T-helper 17 cell (primary cell): ENCODE measurements around the gene RPL10A. TPM values are rescaled to one million over a fixed set of nuclear protein-coding genes. Genes with fewer than 3 reads are reported as not detected.
"Not testable (repeated sequence)": the region's sequence is repeated elsewhere in the genome, so short reads cannot be mapped to it uniquely, and the experiment has no call there.

Experiments
- ATAC-seq: fragments of 150-1000 bp; cut with Tn5 transposase; 2 replicates; pipeline ENCODE4 v1.10.0; 2021; ENCODE audit warnings: mild to moderate bottlenecking, moderate library complexity
- DNase-seq, 3 donors: peaks; one replicate each; pipeline versions ENCODE4 v3.0.0 to v3.0.0-alpha.2; 2020 to 2021
- H3K9me3 ChIP-seq: one replicate; pipeline ENCODE4 v1.7.0; 2013; ENCODE audit warnings: low read length, mild to moderate bottlenecking; ENCODE audit not compliant: control insufficient read depth, poor library complexity, severe bottlenecking
- H3K27ac Mint-ChIP-seq: one replicate; pipeline ENCODE4 v1.8.0; 2022; ENCODE audit warnings: mild to moderate bottlenecking, moderate library complexity, mixed read lengths
- H3K27me3 Mint-ChIP-seq: one replicate; pipeline ENCODE4 v1.8.0; 2022; ENCODE audit warnings: mixed read lengths
- H3K36me3 Mint-ChIP-seq: one replicate; pipeline ENCODE4 v1.8.0; 2022; ENCODE audit warnings: low read depth, mixed read lengths
- H3K4me1 Mint-ChIP-seq: one replicate; pipeline ENCODE4 v1.8.0; 2022; ENCODE audit warnings: mild to moderate bottlenecking, mixed read lengths
- H3K4me3 Mint-ChIP-seq: one replicate; pipeline ENCODE4 v1.8.0; 2022; ENCODE audit warnings: mild to moderate bottlenecking, moderate library complexity, mixed read lengths
- total RNA-seq, 4 donors: library from RNA in 2 of 4; stranded (reverse) in 2 of 4; gene quantifications; one replicate each; pipeline ENCODE4 v1.2.3 and lab custom pipeline; 2022 to 2026

RPL10A gene
- 1,000 to 10,000 TPM; 2,096 to 2,128 TPM for total RNA-seq
- total RNA-seq (lab: John Stamatoyannopoulos, UW): 855 to 1,116 reads per million in 2 donors

DNA sequence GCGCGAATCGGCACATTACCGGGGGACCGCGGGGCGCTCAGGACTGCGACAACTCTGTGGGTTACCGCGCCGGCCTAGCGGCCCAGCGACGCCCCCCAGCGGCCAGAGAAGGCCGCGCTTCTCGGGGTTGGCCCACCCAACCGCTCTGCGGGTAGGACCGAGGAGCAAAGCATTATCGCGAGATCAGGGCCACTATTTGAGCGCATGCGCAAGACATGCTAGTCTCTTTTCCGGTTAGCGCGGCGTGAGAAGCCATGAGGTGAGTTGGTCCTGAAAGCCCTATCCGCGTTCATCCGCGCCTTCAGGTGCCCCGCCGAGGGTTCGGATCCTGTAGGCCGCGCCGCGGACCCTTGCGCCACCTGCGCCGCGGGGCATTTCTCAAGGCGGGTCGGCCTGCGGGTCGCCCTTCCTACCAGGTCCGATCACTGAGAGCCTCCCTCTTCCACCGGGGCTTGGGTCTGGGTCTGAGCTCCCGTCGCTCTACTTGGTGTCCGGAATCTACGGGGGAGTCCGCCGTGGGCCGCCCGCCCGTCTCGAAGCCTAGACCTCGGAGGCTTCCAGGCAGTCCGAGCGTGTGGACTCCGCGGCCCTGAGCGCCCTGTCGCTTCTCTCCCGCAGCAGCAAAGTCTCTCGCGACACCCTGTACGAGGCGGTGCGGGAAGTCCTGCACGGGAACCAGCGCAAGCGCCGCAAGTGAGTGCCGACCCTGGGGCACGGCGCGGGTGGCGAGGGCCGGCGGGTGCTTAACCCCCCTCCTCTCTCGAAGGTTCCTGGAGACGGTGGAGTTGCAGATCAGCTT, at the start of gene RPL10A:
RPL10A (plus strand) TSS at position 221 of the 799 bp plus-strand sequence; CDS start at position 255, 34 bp downstream.
- ATAC-seq (peak; percentile 90), DNase-seq (peak; percentile 91 to 92 (median 91))
- Mint-ChIP-seq H3K36me3 (peaks cover 8% of the 10 kb centered on the region), H3K4me1 (peaks cover 40% of the 10 kb centered on the region), H3K4me3 (peak within 1 kb of the TSS; percentile 98), H3K27ac (peak within 1 kb of the TSS; percentile 94), H3K27me3 (no peaks in the 10 kb centered on the region)
- H3K9me3 ChIP-seq: no peaks in the 10 kb centered on the region

DNA sequence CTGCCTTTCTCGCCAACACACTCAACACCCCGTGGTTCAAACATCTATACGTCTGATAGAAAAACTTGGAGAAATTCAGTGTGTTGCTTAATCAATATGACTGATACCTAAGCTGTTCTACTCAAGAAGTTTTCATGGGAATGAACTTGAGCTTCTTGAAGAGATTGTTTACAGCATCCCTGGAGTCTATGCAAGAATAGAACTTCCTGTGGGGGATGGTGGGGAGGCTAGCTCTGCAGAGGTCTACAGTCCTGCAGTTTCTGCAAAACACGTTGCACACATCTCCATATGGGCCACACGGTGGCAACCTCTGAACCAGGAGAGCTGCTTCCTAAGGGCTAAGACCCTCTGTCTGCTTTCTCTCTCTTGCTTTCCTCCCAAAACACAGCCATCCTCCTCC, 48.8 kb upstream of the RPL10A start:
- Mint-ChIP-seq H3K27ac (no peak overlapping the region), H3K27me3 (no peaks in the 10 kb centered on the region), H3K36me3 (peaks cover 4% of the 10 kb centered on the region), H3K4me1 (peaks cover 22% of the 10 kb centered on the region), H3K4me3 (no peak overlapping the region)
- no peak for ATAC-seq
- no peak for DNase-seq
- H3K9me3 ChIP-seq: no peaks in the 10 kb centered on the region

DNA sequence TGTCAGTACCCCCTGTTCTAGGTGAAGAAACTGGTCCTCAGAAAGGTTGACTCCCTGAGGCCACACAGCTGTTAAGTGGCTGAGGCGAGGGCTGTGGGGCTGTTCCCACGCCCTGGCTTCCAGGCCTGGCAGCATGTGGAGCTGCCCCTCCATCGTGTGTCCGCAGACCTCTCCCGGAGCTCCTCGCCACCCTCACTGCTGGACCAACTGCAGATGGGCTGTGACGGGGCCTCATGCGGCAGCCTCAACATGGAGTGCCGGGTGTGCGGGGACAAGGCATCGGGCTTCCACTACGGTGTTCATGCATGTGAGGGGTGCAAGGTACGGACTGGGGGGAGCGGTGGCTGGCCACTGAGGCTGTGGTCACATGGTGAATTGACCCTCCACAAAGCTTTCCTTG, 48.2 kb upstream of the RPL10A start:
- peak overlapping the region; percentile 75 for H3K27ac Mint-ChIP-seq
- ATAC-seq (no peak), DNase-seq (no peak)
- no peaks in the 10 kb centered on the region for H3K9me3 ChIP-seq
- H3K4me3 Mint-ChIP-seq: no peak overlapping the region
- H3K27me3 Mint-ChIP-seq: no peaks in the 10 kb centered on the region
- peaks cover 4% of the 10 kb centered on the region for H3K36me3 Mint-ChIP-seq
- H3K4me1 Mint-ChIP-seq: peaks cover 19% of the 10 kb centered on the region

DNA sequence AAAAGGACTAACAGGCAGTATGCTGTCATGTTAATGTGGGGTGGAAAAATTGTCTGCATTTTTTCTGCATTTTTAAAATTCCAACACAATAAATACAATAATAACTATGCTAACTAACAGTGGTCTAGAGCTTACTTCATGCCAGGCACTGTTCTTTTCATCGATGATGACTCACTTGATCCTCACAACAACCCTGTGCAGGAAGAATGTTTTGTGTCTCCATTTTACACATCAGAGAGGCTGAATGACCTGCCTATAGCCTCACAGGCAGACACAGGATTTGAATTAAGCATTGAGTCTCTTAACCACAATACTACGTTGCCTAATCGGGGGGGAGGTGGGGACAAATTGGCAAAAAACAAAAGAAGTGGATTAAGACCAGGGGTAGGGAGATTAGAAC, 42.9 kb upstream of the RPL10A start:
- Mint-ChIP-seq H3K27ac (no peak overlapping the region), H3K36me3 (peaks cover 7% of the 10 kb centered on the region), H3K4me1 (peaks cover 3% of the 10 kb centered on the region), H3K27me3 (no peaks in the 10 kb centered on the region), H3K4me3 (no peak overlapping the region)
- DNase-seq (no peak), ATAC-seq (no peak)
- H3K9me3 ChIP-seq: no peaks in the 10 kb centered on the region

DNA sequence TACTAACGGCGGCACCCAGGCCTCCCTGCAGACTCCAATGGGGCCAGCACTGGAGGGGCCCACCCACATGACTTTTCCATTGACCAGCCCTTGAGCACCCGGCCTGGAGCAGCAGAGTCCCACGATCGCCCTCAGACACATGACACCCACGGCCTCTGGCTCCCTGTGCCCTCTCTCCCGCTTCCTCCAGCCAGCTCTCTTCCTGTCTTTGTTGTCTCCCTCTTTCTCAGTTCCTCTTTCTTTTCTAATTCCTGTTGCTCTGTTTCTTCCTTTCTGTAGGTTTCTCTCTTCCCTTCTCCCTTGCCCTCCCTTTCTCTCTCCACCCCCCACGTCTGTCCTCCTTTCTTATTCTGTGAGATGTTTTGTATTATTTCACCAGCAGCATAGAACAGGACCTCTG, 42.1 kb upstream of the RPL10A start:
- H3K4me1 Mint-ChIP-seq: peaks cover 3% of the 10 kb centered on the region
- H3K27me3 Mint-ChIP-seq: no peaks in the 10 kb centered on the region
- no peak for ATAC-seq
- no peak overlapping the region for H3K27ac Mint-ChIP-seq
- no peak overlapping the region for H3K4me3 Mint-ChIP-seq
- DNase-seq: no peak
- peaks cover 7% of the 10 kb centered on the region for H3K36me3 Mint-ChIP-seq
- H3K9me3 ChIP-seq: no peaks in the 10 kb centered on the region

DNA sequence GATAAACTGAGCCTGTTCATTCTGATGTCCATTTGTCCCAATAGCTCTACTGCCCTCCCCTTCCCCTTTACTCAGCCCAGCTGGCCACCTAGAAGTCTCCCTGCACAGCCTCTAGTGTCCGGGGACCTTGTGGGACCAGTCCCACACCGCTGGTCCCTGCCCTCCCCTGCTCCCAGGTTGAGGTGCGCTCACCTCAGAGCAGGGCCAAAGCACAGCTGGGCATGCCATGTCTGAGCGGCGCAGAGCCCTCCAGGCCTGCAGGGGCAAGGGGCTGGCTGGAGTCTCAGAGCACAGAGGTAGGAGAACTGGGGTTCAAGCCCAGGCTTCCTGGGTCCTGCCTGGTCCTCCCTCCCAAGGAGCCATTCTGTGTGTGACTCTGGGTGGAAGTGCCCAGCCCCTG, 40.8 kb upstream of the RPL10A start:
- Mint-ChIP-seq H3K36me3 (peaks cover 5% of the 10 kb centered on the region), H3K4me3 (no peak overlapping the region), H3K27me3 (no peaks in the 10 kb centered on the region), H3K27ac (no peak overlapping the region), H3K4me1 (peaks cover 3% of the 10 kb centered on the region)
- ATAC-seq (no peak), DNase-seq (no peak)
- no peaks in the 10 kb centered on the region for H3K9me3 ChIP-seq

DNA sequence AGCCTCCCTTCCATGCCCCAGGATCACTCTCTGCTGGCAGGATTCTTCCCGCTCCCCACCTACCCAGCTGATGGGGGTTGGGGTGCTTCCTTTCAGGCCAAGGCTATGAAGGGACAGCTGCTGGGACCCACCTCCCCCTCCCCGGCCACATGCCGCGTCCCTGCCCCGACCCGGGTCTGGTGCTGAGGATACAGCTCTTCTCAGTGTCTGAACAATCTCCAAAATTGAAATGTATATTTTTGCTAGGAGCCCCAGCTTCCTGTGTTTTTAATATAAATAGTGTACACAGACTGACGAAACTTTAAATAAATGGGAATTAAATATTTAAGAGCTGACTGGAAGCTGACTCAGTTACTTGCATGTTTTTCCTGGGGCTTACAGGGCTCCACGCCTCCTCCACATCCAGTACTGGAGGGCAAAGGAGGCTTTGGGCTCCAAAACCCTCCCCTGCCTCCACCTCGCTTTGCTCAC, 40.3 kb upstream of the RPL10A start:
- no peak for DNase-seq
- peaks cover 5% of the 10 kb centered on the region for H3K36me3 Mint-ChIP-seq
- no peak for ATAC-seq
- H3K9me3 ChIP-seq: no peaks in the 10 kb centered on the region
- no peaks in the 10 kb centered on the region for H3K27me3 Mint-ChIP-seq
- peaks cover 3% of the 10 kb centered on the region for H3K4me1 Mint-ChIP-seq
- no peak overlapping the region for H3K4me3 Mint-ChIP-seq
- H3K27ac Mint-ChIP-seq: no peak overlapping the region

DNA sequence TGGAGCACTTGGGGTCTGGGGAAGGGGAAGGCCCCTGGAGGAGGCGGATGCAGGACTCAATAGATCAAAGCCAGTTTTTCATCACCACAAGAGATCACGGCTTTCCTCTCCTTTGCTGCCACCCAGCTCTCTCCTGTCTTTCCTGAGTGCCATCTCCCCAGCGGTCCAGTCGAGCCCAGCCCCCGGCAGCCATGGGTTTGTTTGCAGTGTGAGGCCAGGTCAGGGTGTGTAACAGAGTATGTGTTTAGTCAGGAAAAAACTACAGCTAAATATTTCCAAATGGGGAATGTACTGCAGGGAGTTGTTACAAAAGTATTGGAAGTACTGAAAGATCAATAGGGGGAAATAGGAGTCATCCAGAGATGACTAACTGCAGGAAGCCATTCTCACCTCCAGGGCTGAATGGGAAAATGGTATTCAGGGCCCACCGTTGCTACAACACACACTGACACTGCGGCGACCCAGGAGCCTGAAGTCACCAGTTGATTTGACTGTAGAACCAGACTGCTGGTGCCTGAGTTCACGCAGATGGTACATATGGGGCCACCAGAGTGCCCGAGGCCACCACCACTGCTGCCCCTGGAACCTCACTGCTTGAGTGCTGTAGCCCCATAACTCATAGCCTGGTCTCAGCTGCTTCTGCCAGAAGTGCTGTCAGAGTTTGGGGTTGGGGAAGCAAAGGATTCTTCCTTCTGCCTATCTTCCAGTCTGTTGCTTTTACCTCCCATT, 39.6 kb upstream of the RPL10A start:
- Mint-ChIP-seq H3K4me3 (no peak overlapping the region), H3K27ac (no peak overlapping the region), H3K4me1 (peaks cover 3% of the 10 kb centered on the region), H3K36me3 (peaks cover 5% of the 10 kb centered on the region), H3K27me3 (no peaks in the 10 kb centered on the region)
- no peak for DNase-seq
- ATAC-seq: no peak
- H3K9me3 ChIP-seq: no peaks in the 10 kb centered on the region

DNA sequence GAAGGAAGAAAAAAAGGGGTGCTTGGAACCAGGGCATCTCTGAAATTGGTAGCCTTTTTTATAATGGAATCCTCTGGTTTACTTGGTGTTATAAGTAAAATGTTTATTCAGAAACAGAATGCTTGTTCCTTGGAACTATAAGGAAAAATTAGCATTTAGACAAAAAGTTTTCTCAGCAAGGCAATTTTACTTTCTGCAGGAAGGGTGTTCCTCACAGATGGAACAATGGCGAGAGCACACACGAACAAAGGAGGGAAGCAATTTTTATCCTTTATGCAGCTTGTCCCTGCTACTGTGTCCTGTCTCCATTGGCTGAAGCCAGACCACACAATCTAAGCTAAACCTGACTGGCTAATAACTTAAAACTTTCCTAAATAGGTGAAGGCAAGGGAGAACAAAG, 38.7 kb upstream of the RPL10A start:
- Mint-ChIP-seq H3K27ac (no peak overlapping the region), H3K4me3 (no peak overlapping the region), H3K27me3 (no peaks in the 10 kb centered on the region), H3K4me1 (peaks cover 3% of the 10 kb centered on the region), H3K36me3 (peaks cover 5% of the 10 kb centered on the region)
- H3K9me3 ChIP-seq: no peaks in the 10 kb centered on the region
- DNase-seq: no peak
- no peak for ATAC-seq

DNA sequence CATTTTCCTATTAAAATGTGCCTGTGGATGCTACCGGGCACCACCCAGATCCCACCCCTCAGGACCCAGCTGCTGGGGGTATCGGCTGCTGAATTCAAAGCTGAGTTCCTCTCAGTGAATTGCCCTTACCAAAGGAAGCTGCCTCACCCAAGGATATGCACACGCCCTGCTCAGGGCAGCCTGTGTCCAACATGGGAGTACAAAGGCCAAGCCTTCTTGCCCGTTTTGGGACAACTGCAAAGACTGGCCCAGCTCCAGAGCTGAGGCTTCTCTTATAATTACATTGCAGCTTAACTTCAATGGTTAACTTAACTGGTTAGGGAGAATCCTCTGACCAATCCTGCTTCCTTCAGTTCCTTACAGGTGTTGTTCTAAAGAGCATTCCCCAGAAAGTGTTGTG, 35.9 kb upstream of the RPL10A start:
- Mint-ChIP-seq H3K4me1 (no peaks in the 10 kb centered on the region), H3K36me3 (no peaks in the 10 kb centered on the region), H3K4me3 (no peak overlapping the region), H3K27me3 (no peaks in the 10 kb centered on the region), H3K27ac (no peak overlapping the region)
- ATAC-seq: no peak
- no peaks in the 10 kb centered on the region for H3K9me3 ChIP-seq
- no peak for DNase-seq

DNA sequence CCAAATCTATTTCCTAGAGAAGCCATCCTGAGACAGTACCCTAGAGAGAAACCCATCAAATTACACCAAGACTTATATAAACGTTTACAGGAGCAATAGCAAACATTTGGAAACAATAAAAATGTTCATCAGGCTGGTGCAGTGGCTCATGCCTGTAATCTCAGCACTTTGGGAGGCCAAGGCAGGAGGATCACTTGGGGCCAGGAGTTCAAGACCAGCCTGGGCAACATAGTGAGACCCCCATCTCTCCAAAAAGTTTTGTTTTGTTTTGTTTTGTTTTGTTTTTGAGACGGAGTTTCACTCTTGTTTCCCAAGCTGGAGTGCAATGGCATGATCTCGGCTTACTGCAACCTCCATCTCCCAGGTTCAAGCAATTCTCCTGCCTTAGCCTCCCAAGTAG, 35.5 kb upstream of the RPL10A start:
- ATAC-seq, H3K27ac Mint-ChIP-seq, H3K9me3 ChIP-seq: not testable (repeated sequence)

DNA sequence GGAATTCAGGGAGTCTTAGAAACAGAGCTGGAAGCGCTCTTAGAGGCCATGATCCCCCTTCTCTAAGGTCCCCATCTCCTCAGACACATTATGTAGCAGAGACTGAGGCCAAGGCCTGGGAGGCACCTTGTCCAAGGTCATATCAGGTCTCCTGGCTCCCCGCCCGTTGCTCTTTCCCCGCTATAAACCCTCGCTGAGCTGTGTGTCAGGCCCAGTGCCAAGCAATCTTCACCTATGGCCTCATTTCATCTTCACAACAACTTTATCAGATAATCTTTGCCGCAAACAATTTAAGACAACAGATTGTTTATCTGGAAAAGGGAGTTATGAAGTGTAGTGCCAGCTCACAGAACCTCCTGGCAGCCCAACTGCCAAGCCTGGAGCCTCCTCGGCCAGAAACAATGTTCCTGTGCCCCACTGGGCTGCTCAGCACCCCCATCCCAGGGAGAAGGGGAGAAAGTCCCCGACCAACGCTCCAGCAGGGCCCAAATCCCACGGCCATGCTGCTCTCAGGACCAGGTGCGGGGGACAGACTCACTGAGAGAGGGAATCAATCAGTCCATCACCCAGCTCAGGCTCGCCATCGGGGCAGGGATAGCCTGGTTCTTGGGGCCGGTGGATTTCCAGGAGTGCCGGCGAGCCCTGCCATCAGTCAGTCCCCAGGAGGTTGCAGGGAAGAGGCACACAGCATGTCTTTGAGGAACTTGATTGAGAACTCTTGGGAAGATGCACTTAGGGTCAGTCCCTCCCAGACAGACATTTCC, 32.9 kb upstream of the RPL10A start:
- Mint-ChIP-seq H3K36me3 (no peaks in the 10 kb centered on the region), H3K27ac (no peak overlapping the region)

More for the DNA sequence above, 35.5 kb upstream of the RPL10A start:
- not testable (repeated sequence) for H3K27me3 Mint-ChIP-seq, H3K4me3 Mint-ChIP-seq, H3K4me1 Mint-ChIP-seq, DNase-seq, H3K36me3 Mint-ChIP-seq

More for the DNA sequence above, 32.9 kb upstream of the RPL10A start:
- DNase-seq (no peak), ATAC-seq (no peak)
- H3K9me3 ChIP-seq: no peaks in the 10 kb centered on the region
- Mint-ChIP-seq H3K27me3 (no peaks in the 10 kb centered on the region), H3K4me1 (no peaks in the 10 kb centered on the region), H3K4me3 (peak overlapping the region; percentile 9)
